ENCODE data around the gene SLC20A1. TPM values are rescaled to one million over a fixed set of nuclear protein-coding genes. Genes with fewer than 3 reads are reported as not detected.

The SLC20A1 gene
- total RNA-seq, 1 experiment from 2014 or later: 123 TPM

GRCh38 chr2:112693596-112693995, 47.9 kb downstream of the SLC20A1 start:
- Histone ChIP-seq H3K23me2 (ENCODE audit: insufficient read length, low read depth, low read length, poor library complexity, severe bottlenecking) (no peaks in the 10 kb centered on the region), H3K18ac (ENCODE audit: insufficient read length, low read depth, low read length) (no peak overlapping the region), H4K20me1 (ENCODE audit: control insufficient read depth, insufficient read depth, insufficient read length) (no peaks in the 10 kb centered on the region), H3K56ac (ENCODE audit: insufficient read length, low read depth, low read length) (no peak overlapping the region), H2BK15ac (ENCODE audit: low read depth, low read length) (no peak overlapping the region), H3T11ph (ENCODE audit: low read length) (no peak overlapping the region), H3K4ac (ENCODE audit: low read depth, low read length) (no peak overlapping the region), H3K9ac (ENCODE audit: extremely low read depth, insufficient read length, low read length) (no peak overlapping the region), H3K4me2 (ENCODE audit: insufficient read depth, insufficient read length, low read length) (no peak overlapping the region), H3K4me1 (ENCODE audit: insufficient read depth, low read length) (peaks cover 2% of the 10 kb centered on the region; the same call in 1 of the 2 replicates), H3K27ac (ENCODE audit: insufficient read length, low read depth, low read length) (no peak overlapping the region), H3K23ac (ENCODE audit: insufficient read length, low read depth, low read length) (no peak overlapping the region), H3K9me3 (ENCODE audit: control insufficient read depth, low read depth, low read length) (no peaks in the 10 kb centered on the region), H2BK20ac (ENCODE audit: low read depth, low read length, poor library complexity, severe bottlenecking) (no peak overlapping the region), H4K5ac (ENCODE audit: insufficient read length, low read depth, low read length) (no peak overlapping the region), H4K91ac (ENCODE audit: insufficient read length, low read depth, low read length) (no peak overlapping the region), H2AK5ac (ENCODE audit: insufficient read length, low read length) (no peak overlapping the region), H4K8ac (replicated peaks; ENCODE audit: insufficient read length, low read depth, low read length) (no peak overlapping the region), H2BK120ac (ENCODE audit: low read depth, low read length, poor library complexity, severe bottlenecking) (no peak overlapping the region), H2BK12ac (ENCODE audit: insufficient read length, low read depth, low read length) (no peak overlapping the region), H3K27me3 (ENCODE audit: insufficient read depth, low read length) (no peaks in the 10 kb centered on the region), H2AFZ (ENCODE audit: low read length) (no peak overlapping the region), H3K79me1 (ENCODE audit: insufficient read depth, low read depth, low read length, poor library complexity, severe bottlenecking) (no peaks in the 10 kb centered on the region), H3K79me2 (ENCODE audit: insufficient read depth, low read length) (no peaks in the 10 kb centered on the region), H2BK5ac (ENCODE audit: insufficient read length, low read length) (no peak overlapping the region), H3K14ac (ENCODE audit: insufficient read depth, low read length) (no peak overlapping the region)
- WGBS (ENCODE audit: extremely low coverage, insufficient read length, low lambda C conversion rate): no CpG with 5 or more reads among the region's 9 CpGs
- H3K4me1 Mint-ChIP-seq: peaks cover 8% of the 10 kb centered on the region in 2 experiments
- no peak overlapping the region for H3K4me3 Mint-ChIP-seq
- H3K27ac Mint-ChIP-seq: no peak overlapping the region
- H3K9me3 Mint-ChIP-seq: no peaks in the 10 kb centered on the region
- no peak for DNase-seq
- H3K27me3 Mint-ChIP-seq (ENCODE audit: low read depth): no peaks in the 10 kb centered on the region; the same call in 1 of the 2 replicates
- no peaks in the 10 kb centered on the region for H3K36me3 Mint-ChIP-seq (ENCODE audit: insufficient read depth in 1 of 3, low read depth in 3 of 3)
- TF ChIP-seq CTCF (conservative IDR thresholded peaks at IDR 0.05): no peak

Data from H9 (cell line).